Measurements from ENCODE around the gene EIF4EBP3.

DNA sequence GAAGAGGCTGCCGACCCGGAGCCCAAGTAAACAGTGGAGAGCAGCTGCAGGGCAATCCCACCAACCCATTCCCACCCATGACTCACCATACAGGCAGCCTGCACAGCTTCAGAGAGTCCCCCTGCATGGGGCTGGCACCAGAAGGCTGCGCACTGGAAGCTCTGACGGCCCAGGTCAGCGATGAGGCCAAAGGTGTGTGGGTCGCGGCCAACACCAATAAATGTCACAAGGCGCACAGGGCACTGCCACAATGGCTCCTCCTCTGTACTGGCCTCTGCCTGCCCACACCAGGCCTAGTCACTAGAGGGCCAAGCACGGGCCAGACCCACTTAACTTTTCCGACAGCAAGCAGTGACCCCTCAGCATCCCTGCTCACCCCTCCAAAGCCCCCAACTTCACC is 12.8 kb downstream of the EIF4EBP3 start:
- TF ChIP-seq POLR2AphosphoS5 (IDR thresholded peaks at IDR 0.05; ENCODE audit: low read depth, low read length): no peak
- no peak for TF ChIP-seq POLR2A (IDR thresholded peaks at IDR 0.05; ENCODE audit: low read depth, low read length)
